K562 (cell line): ENCODE results near the gene MMRN2. TPM values are rescaled to one million over a fixed set of nuclear protein-coding genes. Genes with fewer than 3 reads are reported as not detected.

ENCODE experiments used
- DIDO1 ChIP-seq: fragments of 450-650 bp; IDR thresholded peaks from 2 replicates; pipeline ENCODE4 v1.6.1; 2016; ENCODE audit warnings: low read depth, missing biosample characterization, missing genetic modification characterization
- DMBX1 ChIP-seq: fragments of 250-450 bp; sonication (Bioruptor Pico); IDR thresholded peaks from 2 replicates; pipeline ENCODE4 v1.8.0; 2022; ENCODE audit warnings: inconsistent platforms, mild to moderate bottlenecking, moderate library complexity, borderline replicate concordance
- KLF16 ChIP-seq: IDR thresholded peaks from 2 replicates; pipeline ENCODE4 v1.6.1; 2016; ENCODE audit warnings: antibody characterized with exemption
- MIER1 ChIP-seq: fragments of 450-650 bp; IDR thresholded peaks from 2 replicates; pipeline ENCODE4 v1.6.1; 2016; ENCODE audit warnings: antibody characterized with exemption, mild to moderate bottlenecking, low read depth
- OTX1 ChIP-seq: fragments of 450-650 bp; formaldehyde crosslinking; IDR thresholded peaks from 2 replicates; pipeline ENCODE4 v1.4.0; 2022; ENCODE audit warnings: mild to moderate bottlenecking
- PML ChIP-seq: IDR thresholded peaks from 2 replicates; pipeline ENCODE4 v1.6.1; 2012; ENCODE audit warnings: low read length, inconsistent platforms
- RFX5 ChIP-seq: IDR thresholded peaks from 2 replicates; pipeline ENCODE4 v1.6.1; 2011; ENCODE audit warnings: low read depth, mild to moderate bottlenecking, improper control_type of control experiment, low read length
- polyA plus RNA-seq, 8 experiments: library from polyadenylated mRNA; depleted of rRNA in 4 of 8; stranded (reverse) in 5 of 8; unstranded in 3 of 8; fragments of >200 nt; fragmentation: Nextera tagmentation in 2 of 8; fragmentation: Illumina TruSeq in 1 of 8; extraction: Ambion mirVana in 2 of 8; extraction: Trizol in 1 of 8; gene quantifications; 2 replicates each; pipeline versions ENCODE4 v1.2.1 to v1.2.3, GENCODE V29; 2011 to 2014; ENCODE audit warnings: inconsistent platforms in 1 of 8, missing spikeins in 1 of 8
- total RNA-seq, 7 experiments: library from RNA; depleted of rRNA in 6 of 7; stranded (reverse); fragments of >200 nt in 6 of 7; fragmentation: Illumina TruSeq in 2 of 7; extraction: Trizol in 2 of 7; gene quantifications; 2 replicates each; pipeline versions ENCODE4 v1.2.1 to v1.2.3, GENCODE V29; 2011 to 2021; ENCODE audit warnings: low replicate concordance in 1 of 7
- TF ChIP-seq, protein P1 (sequence below): fragments of 250-450 bp; sonication (Bioruptor Pico); IDR thresholded peaks from 2 replicates; pipeline ENCODE4 v1.5.0; 2022; ENCODE audit warnings: mild to moderate bottlenecking
- TF ChIP-seq, protein P2 (sequence below): fragments of 250-450 bp; sonication (Bioruptor Pico); IDR thresholded peaks from 2 replicates; pipeline ENCODE4 v1.8.0; 2022; ENCODE audit warnings: inconsistent platforms
- TF ChIP-seq, protein P3 (sequence below), 2 experiments: fragments of 450-650 bp; IDR thresholded peaks; 2 replicates each; pipeline ENCODE4 v1.6.1; 2016; ENCODE audit warnings: mild to moderate bottlenecking in 2 of 2, borderline replicate concordance in 1 of 2, low read depth in 1 of 2, moderate library complexity in 1 of 2
- TF ChIP-seq, protein P4 (sequence below): IDR thresholded peaks from 3 replicates; pipeline ENCODE4 v1.6.1; 2011; ENCODE audit warnings: borderline replicate concordance, mild to moderate bottlenecking; ENCODE audit not compliant: insufficient read length, insufficient read depth

Gene MMRN2
- total and polyA plus RNA-seq, 9 of the 15 experiments (the other 6 are each of a cell fraction or from before 2014, with no cell fraction given): 0.07 to 2.0 (median 1.2) TPM

DNA sequence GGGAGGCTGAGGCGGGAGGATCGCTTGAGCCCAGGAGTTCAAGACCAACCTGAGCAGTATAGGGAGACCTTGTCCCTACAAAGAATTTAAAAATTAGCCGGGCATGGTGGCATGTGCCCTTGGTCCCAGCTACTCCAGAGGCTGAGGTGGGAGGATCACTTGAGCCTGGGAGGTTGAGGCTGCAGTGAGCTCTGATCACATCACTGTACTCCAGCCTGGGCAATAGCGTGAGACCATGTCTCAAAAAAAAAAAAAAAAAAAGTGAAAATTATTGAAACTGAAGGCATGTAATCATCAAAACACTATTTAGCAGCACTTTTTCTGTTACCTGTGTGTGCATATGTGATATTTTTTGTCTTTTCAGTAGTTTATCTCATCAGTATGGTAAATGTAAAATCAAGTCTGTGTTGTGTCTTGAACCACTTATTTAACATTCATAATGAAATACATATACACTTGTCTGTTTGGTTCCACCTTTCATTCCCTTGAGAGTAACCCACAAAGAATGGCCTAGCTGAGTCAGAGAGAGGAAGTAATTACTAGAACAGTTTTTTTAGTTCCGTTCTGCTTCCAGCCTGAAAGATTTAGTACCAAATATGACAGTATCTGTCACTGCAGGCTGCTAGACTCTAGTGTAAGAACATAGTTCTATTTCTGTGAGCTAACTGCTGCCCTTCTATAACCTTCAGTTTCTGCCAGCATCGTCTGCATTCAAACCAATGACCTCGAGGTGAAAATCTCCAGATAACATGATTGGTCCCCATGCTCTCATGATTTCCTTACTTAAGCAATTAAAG, 68.6 kb downstream of the MMRN2 start (continued):
- TF ChIP-seq, protein P1, sequence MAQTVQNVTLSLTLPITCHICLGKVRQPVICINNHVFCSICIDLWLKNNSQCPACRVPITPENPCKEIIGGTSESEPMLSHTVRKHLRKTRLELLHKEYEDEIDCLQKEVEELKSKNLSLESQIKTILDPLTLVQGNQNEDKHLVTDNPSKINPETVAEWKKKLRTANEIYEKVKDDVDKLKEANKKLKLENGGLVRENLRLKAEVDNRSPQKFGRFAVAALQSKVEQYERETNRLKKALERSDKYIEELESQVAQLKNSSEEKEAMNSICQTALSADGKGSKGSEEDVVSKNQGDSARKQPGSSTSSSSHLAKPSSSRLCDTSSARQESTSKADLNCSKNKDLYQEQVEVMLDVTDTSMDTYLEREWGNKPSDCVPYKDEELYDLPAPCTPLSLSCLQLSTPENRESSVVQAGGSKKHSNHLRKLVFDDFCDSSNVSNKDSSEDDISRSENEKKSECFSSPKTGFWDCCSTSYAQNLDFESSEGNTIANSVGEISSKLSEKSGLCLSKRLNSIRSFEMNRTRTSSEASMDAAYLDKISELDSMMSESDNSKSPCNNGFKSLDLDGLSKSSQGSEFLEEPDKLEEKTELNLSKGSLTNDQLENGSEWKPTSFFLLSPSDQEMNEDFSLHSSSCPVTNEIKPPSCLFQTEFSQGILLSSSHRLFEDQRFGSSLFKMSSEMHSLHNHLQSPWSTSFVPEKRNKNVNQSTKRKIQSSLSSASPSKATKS (CRISPR knock-in tag): no peak
- TF ChIP-seq, protein P2, sequence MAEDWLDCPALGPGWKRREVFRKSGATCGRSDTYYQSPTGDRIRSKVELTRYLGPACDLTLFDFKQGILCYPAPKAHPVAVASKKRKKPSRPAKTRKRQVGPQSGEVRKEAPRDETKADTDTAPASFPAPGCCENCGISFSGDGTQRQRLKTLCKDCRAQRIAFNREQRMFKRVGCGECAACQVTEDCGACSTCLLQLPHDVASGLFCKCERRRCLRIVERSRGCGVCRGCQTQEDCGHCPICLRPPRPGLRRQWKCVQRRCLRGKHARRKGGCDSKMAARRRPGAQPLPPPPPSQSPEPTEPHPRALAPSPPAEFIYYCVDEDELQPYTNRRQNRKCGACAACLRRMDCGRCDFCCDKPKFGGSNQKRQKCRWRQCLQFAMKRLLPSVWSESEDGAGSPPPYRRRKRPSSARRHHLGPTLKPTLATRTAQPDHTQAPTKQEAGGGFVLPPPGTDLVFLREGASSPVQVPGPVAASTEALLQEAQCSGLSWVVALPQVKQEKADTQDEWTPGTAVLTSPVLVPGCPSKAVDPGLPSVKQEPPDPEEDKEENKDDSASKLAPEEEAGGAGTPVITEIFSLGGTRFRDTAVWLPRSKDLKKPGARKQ (CRISPR knock-in tag): no peak
- peak; percentile 40; the same call in 1 of the 2 replicates for TF ChIP-seq KLF16
- TF ChIP-seq PML: peak; percentile 72; the same call in 1 of the 2 replicates
- TF ChIP-seq MIER1: no peak
- no peak for TF ChIP-seq OTX1 (CRISPR knock-in tag)
- TF ChIP-seq, protein P3, sequence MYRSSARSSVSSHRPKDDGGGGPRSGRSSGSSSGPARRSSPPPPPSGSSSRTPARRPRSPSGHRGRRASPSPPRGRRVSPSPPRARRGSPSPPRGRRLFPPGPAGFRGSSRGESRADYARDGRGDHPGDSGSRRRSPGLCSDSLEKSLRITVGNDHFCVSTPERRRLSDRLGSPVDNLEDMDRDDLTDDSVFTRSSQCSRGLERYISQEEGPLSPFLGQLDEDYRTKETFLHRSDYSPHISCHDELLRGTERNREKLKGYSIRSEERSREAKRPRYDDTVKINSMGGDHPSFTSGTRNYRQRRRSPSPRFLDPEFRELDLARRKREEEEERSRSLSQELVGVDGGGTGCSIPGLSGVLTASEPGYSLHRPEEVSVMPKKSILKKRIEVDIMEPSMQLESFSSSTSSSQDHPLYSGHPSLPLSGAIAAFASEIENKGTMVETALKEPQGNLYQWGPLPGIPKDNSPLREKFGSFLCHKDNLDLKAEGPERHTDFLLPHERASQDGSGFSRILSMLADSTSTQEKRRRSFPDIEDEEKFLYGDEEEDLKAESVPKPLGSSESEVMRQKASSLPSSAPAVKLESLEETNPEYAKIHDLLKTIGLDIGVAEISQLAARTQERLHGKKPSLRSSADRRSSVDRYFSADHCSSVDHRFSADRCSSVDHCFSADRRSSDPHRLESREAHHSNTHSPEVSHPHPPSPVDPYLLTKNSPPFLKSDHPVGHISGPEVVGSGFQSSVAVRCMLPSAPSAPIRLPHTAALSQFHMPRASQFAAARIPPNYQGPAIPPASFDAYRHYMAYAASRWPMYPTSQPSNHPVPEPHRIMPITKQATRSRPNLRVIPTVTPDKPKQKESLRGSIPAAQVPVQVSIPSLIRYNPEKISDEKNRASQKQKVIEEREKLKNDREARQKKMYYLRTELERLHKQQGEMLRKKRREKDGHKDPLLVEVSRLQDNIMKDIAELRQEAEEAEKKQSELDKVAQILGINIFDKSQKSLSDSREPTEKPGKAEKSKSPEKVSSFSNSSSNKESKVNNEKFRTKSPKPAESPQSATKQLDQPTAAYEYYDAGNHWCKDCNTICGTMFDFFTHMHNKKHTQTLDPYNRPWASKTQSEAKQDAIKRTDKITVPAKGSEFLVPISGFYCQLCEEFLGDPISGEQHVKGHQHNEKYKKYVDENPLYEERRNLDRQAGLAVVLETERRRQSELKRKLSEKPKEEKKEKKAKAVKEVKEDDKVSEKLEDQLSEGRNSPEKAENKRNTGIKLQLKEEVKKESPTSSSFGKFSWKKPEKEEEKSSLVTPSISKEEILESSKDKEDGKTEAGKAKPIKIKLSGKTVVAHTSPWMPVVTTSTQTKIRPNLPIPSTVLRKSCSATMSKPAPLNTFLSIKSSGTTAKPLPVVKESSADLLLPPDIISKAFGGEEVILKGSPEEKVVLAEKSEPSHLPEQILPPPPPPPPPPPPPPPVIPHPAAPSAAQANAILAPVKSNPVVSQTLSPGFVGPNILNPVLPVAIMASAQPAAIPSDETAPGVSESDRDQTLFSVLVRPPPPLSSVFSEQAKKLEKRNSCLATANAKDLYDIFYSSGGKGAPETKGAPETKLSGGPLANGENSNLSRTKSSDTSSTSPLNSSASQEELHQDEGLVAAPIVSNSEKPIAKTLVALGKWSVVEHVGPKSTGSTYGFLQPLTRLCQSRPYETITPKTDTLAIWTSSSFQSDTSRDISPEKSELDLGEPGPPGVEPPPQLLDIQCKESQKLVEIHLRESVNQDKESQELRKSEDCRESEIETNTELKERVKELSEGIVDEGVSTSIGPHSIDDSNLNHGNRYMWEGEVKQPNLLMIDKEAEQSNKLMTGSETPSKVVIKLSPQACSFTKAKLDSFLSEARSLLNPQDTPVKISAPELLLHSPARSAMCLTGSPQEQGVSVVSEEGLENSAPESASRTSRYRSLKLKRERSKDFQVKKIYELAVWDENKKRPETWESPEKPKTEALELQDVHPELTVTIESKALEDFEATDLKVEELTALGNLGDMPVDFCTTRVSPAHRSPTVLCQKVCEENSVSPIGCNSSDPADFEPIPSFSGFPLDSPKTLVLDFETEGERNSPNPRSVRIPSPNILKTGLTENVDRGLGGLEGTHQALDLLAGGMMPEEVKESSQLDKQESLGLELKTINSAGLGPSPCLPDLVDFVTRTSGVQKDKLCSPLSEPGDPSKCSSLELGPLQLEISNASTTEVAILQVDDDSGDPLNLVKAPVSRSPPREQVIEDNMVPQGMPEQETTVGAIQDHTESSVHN (IDR thresholded peaks at IDR 0.05; ENCODE audit: borderline replicate concordance in 1 of 2, low read depth in 1 of 2): no peak
- TF ChIP-seq RFX5: no peak
- TF ChIP-seq, protein P4, sequence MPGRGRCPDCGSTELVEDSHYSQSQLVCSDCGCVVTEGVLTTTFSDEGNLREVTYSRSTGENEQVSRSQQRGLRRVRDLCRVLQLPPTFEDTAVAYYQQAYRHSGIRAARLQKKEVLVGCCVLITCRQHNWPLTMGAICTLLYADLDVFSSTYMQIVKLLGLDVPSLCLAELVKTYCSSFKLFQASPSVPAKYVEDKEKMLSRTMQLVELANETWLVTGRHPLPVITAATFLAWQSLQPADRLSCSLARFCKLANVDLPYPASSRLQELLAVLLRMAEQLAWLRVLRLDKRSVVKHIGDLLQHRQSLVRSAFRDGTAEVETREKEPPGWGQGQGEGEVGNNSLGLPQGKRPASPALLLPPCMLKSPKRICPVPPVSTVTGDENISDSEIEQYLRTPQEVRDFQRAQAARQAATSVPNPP: no peak
- TF ChIP-seq DMBX1 (CRISPR knock-in tag): no peak
- no peak for TF ChIP-seq DIDO1 (tag)
